Measurements from ENCODE around the gene IRAK4.

DNA sequence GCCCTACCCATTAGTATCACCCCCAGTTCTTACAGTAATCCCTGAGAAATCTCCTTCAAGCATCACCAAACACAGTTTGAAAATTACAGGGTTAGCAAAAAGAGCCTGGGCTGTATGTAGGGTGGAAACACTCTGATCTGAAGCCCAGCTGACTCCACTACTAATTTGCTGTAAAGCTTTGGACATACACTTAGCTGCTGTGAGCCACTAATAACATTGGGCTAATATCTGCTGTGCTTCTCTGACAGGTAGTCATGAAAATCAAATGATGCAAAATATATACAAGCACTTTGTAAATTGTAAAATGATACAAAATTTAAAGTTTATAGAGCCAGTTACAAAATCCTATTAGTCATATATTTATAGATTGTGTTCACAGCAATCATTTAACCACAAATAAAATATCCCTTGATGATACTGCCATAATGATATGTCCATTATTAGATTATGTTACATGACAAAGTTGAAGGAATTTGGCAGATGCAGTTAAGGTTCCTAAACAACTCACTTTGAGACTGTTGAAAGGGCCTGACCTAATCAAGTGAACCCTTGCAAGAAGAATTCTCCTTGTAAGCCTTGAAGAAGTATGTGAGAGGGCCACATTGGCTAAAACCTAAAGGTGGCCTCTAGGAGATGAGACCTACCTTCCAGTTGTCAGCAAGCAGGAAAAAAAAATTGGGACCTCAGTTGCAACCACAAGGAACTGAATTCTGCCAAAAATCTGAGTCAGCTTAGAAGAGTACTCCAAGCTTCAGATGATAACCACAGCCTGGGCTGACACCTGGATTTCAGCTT, 28.3 kb downstream of the IRAK4 start:
- TF ChIP-seq, protein P1, sequence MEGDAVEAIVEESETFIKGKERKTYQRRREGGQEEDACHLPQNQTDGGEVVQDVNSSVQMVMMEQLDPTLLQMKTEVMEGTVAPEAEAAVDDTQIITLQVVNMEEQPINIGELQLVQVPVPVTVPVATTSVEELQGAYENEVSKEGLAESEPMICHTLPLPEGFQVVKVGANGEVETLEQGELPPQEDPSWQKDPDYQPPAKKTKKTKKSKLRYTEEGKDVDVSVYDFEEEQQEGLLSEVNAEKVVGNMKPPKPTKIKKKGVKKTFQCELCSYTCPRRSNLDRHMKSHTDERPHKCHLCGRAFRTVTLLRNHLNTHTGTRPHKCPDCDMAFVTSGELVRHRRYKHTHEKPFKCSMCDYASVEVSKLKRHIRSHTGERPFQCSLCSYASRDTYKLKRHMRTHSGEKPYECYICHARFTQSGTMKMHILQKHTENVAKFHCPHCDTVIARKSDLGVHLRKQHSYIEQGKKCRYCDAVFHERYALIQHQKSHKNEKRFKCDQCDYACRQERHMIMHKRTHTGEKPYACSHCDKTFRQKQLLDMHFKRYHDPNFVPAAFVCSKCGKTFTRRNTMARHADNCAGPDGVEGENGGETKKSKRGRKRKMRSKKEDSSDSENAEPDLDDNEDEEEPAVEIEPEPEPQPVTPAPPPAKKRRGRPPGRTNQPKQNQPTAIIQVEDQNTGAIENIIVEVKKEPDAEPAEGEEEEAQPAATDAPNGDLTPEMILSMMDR (IDR thresholded peaks at IDR 0.05): no peak
- TF ChIP-seq EZH2 (IDR thresholded peaks at IDR 0.05) (no peak), EZH2phosphoT487 (IDR thresholded peaks at IDR 0.05) (no peak)

All from neural progenitor cell (in vitro differentiated cells).